HepG2 (cell line): ENCODE data around the gene DLX6. TPM values are rescaled to one million over a fixed set of nuclear protein-coding genes. Genes with fewer than 3 reads are reported as not detected.
A peak's percentile ranks its signal among the peaks of the same experiment; 100 is the strongest.

Experiments used
- CCAR2 ChIP-seq: fragments of 200-400 bp; formaldehyde crosslinking; optimal IDR thresholded peaks from 2 replicates; pipeline ENCODE3; 2018; ENCODE audit warnings: low read depth, mild to moderate bottlenecking, low read length, moderate library complexity
- DDIT3 ChIP-seq: sonication (generic); formaldehyde crosslinking; IDR thresholded peaks from 2 replicates; pipeline ENCODE4 v1.4.0; 2020; ENCODE audit warnings: mild to moderate bottlenecking, missing genetic modification reagents
- E2F2 ChIP-seq: sonication (generic); formaldehyde crosslinking; IDR thresholded peaks from 2 replicates; pipeline ENCODE4 v1.4.0; 2020; ENCODE audit warnings: missing genetic modification reagents, borderline replicate concordance
- EED ChIP-seq: sonication (generic); formaldehyde crosslinking; IDR thresholded peaks from 2 replicates; pipeline ENCODE4 v1.5.0; 2020; ENCODE audit warnings: mild to moderate bottlenecking, missing genetic modification reagents
- JUNB ChIP-seq: sonication (generic); formaldehyde crosslinking; IDR thresholded peaks from 2 replicates; pipeline ENCODE4 v1.8.0; 2022; ENCODE audit warnings: missing genetic modification reagents, mild to moderate bottlenecking, borderline replicate concordance
- KLF16 ChIP-seq, 2 experiments: sonication (generic) in 1 of 2; formaldehyde crosslinking in 1 of 2; IDR thresholded peaks; 2 replicates each; pipeline versions ENCODE4 v1.6.1 to v1.8.0; 2016 to 2023; ENCODE audit warnings: missing genetic modification reagents in 2 of 2, missing compliant biosample characterization in 1 of 2
- SAFB2 ChIP-seq: sonication (generic); formaldehyde crosslinking; IDR thresholded peaks from 2 replicates; pipeline ENCODE4 v1.5.1; 2020; ENCODE audit warnings: missing genetic modification reagents, low read depth, mild to moderate bottlenecking, borderline replicate concordance
- SMAD1 ChIP-seq: sonication (generic); formaldehyde crosslinking; IDR thresholded peaks from 2 replicates; pipeline ENCODE4 v1.4.0; 2020; ENCODE audit warnings: missing genetic modification reagents, low read depth, mild to moderate bottlenecking, borderline replicate concordance
- SP5 ChIP-seq: IDR thresholded peaks from 2 replicates; pipeline ENCODE4 v1.6.1; 2016; ENCODE audit warnings: low read depth, borderline replicate concordance
- STAT6 ChIP-seq: sonication (generic); formaldehyde crosslinking; IDR thresholded peaks from 2 replicates; pipeline ENCODE4 v1.4.0; 2020; ENCODE audit warnings: missing genetic modification reagents, mild to moderate bottlenecking, borderline replicate concordance
- TFAP4 ChIP-seq: sonication (generic); IDR thresholded peaks from 2 replicates; pipeline ENCODE4 v1.6.1; 2016; ENCODE audit warnings: low read depth, borderline replicate concordance
- ZFYVE20 ChIP-seq: sonication (generic); formaldehyde crosslinking; IDR thresholded peaks from 2 replicates; pipeline ENCODE4 v1.8.0; 2023; ENCODE audit warnings: low read depth, mild to moderate bottlenecking, moderate library complexity, missing genetic modification reagents, borderline replicate concordance
- ZNF614 ChIP-seq: IDR thresholded peaks from 2 replicates; pipeline ENCODE4 v1.6.1; 2018; ENCODE audit warnings: missing biosample characterization, missing genetic modification reagents, inconsistent platforms, borderline replicate concordance
- ZNF879 ChIP-seq: sonication (generic); formaldehyde crosslinking; IDR thresholded peaks from 2 replicates; pipeline ENCODE4 v1.8.1; 2023; ENCODE audit warnings: missing genetic modification reagents
- ZSCAN12 ChIP-seq: sonication (generic); formaldehyde crosslinking; IDR thresholded peaks from 2 replicates; pipeline ENCODE4 v1.9.0; 2021; ENCODE audit warnings: mild to moderate bottlenecking, missing genetic modification reagents
- polyA plus RNA-seq, 8 experiments: library from polyadenylated mRNA; depleted of rRNA in 3 of 8; stranded (reverse) in 7 of 8; unstranded in 1 of 8; fragments of >200 nt; fragmentation: Illumina TruSeq in 4 of 8; extraction: Trizol in 4 of 8; gene quantifications; 2 replicates each; pipeline versions ENCODE4 v1.2.1 to v1.2.3, GENCODE V29; 2011 to 2016; ENCODE audit warnings: low read depth in 4 of 8, missing spikeins in 1 of 8, mixed read lengths in 1 of 8; ENCODE audit not compliant: insufficient read depth in 1 of 8
- total RNA-seq, 5 experiments: library from RNA; depleted of rRNA; stranded (reverse); fragments of >200 nt; fragmentation: Illumina TruSeq; extraction: Trizol; gene quantifications; 2 replicates each; pipeline ENCODE4 v1.2.3, GENCODE V29; 2016; ENCODE audit warnings: low read depth in 1 of 5
- TF ChIP-seq, protein P1 (sequence below): sonication (generic); formaldehyde crosslinking; IDR thresholded peaks from 2 replicates; pipeline ENCODE4 v1.5.1; 2020; ENCODE audit warnings: mild to moderate bottlenecking, moderate library complexity, missing genetic modification reagents
- TF ChIP-seq, protein P2 (sequence below), 2 experiments: IDR thresholded peaks; 2 replicates each; pipeline ENCODE4 v1.6.1; 2011 to 2012; ENCODE audit warnings: low read length in 2 of 2, borderline replicate concordance in 1 of 2, low read depth in 1 of 2, mild to moderate bottlenecking in 1 of 2, moderate library complexity in 1 of 2

Gene DLX6
- total and polyA plus RNA-seq, 2 of the 13 experiments (the other 11 are each of a cell fraction or from before 2014, with no cell fraction given) = 3.5 to 5.5 TPM

GRCh38 chr7:97027427-97028234 is 22.3 kb downstream of the DLX6 start (continued):
- TF ChIP-seq E2F2 (CRISPR knock-in tag) (no peak), SMAD1 (CRISPR knock-in tag) (peak; percentile 74; the same call in 1 of the 2 replicates), CCAR2 (no peak), ZNF879 (CRISPR knock-in tag) (no peak), SAFB2 (no peak), KLF16 (CRISPR knock-in tag; IDR thresholded peaks at IDR 0.05) (peak in 1 of 2 experiments; percentile 61; a peak in 1 of 4 replicates), STAT6 (CRISPR knock-in tag) (no peak), ZNF614 (CRISPR knock-in tag) (0 out of 2 replicates have a peak, but pooled peaks have one; percentile 57), SP5 (no peak), JUNB (CRISPR knock-in tag) (no peak), TFAP4 (no peak), DDIT3 (CRISPR knock-in tag) (no peak), ZFYVE20 (CRISPR knock-in tag) (no peak), ZSCAN12 (no peak), EED (no peak)
- TF ChIP-seq, protein P1, sequence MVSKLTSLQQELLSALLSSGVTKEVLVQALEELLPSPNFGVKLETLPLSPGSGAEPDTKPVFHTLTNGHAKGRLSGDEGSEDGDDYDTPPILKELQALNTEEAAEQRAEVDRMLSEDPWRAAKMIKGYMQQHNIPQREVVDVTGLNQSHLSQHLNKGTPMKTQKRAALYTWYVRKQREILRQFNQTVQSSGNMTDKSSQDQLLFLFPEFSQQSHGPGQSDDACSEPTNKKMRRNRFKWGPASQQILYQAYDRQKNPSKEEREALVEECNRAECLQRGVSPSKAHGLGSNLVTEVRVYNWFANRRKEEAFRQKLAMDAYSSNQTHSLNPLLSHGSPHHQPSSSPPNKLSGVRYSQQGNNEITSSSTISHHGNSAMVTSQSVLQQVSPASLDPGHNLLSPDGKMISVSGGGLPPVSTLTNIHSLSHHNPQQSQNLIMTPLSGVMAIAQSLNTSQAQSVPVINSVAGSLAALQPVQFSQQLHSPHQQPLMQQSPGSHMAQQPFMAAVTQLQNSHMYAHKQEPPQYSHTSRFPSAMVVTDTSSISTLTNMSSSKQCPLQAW (CRISPR knock-in tag) = no peak
- TF ChIP-seq, protein P2, sequence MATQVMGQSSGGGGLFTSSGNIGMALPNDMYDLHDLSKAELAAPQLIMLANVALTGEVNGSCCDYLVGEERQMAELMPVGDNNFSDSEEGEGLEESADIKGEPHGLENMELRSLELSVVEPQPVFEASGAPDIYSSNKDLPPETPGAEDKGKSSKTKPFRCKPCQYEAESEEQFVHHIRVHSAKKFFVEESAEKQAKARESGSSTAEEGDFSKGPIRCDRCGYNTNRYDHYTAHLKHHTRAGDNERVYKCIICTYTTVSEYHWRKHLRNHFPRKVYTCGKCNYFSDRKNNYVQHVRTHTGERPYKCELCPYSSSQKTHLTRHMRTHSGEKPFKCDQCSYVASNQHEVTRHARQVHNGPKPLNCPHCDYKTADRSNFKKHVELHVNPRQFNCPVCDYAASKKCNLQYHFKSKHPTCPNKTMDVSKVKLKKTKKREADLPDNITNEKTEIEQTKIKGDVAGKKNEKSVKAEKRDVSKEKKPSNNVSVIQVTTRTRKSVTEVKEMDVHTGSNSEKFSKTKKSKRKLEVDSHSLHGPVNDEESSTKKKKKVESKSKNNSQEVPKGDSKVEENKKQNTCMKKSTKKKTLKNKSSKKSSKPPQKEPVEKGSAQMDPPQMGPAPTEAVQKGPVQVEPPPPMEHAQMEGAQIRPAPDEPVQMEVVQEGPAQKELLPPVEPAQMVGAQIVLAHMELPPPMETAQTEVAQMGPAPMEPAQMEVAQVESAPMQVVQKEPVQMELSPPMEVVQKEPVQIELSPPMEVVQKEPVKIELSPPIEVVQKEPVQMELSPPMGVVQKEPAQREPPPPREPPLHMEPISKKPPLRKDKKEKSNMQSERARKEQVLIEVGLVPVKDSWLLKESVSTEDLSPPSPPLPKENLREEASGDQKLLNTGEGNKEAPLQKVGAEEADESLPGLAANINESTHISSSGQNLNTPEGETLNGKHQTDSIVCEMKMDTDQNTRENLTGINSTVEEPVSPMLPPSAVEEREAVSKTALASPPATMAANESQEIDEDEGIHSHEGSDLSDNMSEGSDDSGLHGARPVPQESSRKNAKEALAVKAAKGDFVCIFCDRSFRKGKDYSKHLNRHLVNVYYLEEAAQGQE (IDR thresholded peaks at IDR 0.05; ENCODE audit: borderline replicate concordance in 1 of 2, low read depth in 1 of 2, low read length in 2 of 2) = no peak
